IMR-90 (cell line): Measurements from ENCODE around the gene HMOX2. TPM values are rescaled to one million over a fixed set of nuclear protein-coding genes. Genes with fewer than 3 reads are reported as not detected.

Source experiments
- ATAC-seq: fragments of 200-7000 bp; cut with Tn5 transposase; 2 replicates; pipeline ENCODE4 v1.9.1; 2020; ENCODE audit warnings: low read depth, mild to moderate bottlenecking, moderate library complexity
- BruUV-seq: library from RNA; stranded (reverse); fragments of 400-500 nt; replicated peaks from 2 replicates; lab custom pipeline; 2021; lab: Mats Ljungman, UMichigan
- CTCF ChIA-PET: fragments of 300-600 bp; formaldehyde crosslinking; extraction: SDS; loops from one replicate; lab custom pipeline; 2021; ENCODE audit warnings: antibody characterized with exemption; lab: Yijun Ruan, JAX
- POLR2A ChIA-PET: fragments of 300-600 bp; sonication (Branson Sonifier 250); formaldehyde crosslinking; loops from one replicate; lab custom pipeline; 2022; ENCODE audit warnings: antibody characterized with exemption; ENCODE audit not compliant: unreplicated experiment; lab: Charles Lee
- DNase-seq: peaks from one replicate; pipeline ENCODE4 v3.0.0; 2013
- H2AFZ ChIP-seq: replicated peaks from 2 replicates; pipeline ENCODE3; 2013; ENCODE audit warnings: low read length, mild to moderate bottlenecking; ENCODE audit not compliant: poor library complexity
- H2AK5ac ChIP-seq: 2 replicates; pipeline ENCODE4 v1.6.1; 2013; ENCODE audit warnings: low read depth, low read length, inconsistent platforms
- H2AK9ac ChIP-seq: replicated peaks from 2 replicates; pipeline ENCODE3; 2013; ENCODE audit warnings: mild to moderate bottlenecking, low read depth, low read length, moderate library complexity; ENCODE audit not compliant: poor library complexity
- H2BK120ac ChIP-seq: 2 replicates; pipeline ENCODE4 v1.6.1; 2013; ENCODE audit warnings: low read depth, low read length, inconsistent platforms
- H2BK15ac ChIP-seq: 3 replicates; pipeline ENCODE4 v1.6.1; 2013; ENCODE audit warnings: low read depth, low read length, inconsistent platforms
- H2BK20ac ChIP-seq: 2 replicates; pipeline ENCODE4 v1.6.1; 2013; ENCODE audit warnings: low read depth, mild to moderate bottlenecking, inconsistent platforms, low read length, moderate library complexity
- H2BK5ac ChIP-seq: 2 replicates; pipeline ENCODE4 v1.6.1; 2013; ENCODE audit warnings: mild to moderate bottlenecking, low read depth, low read length, inconsistent platforms; ENCODE audit not compliant: poor library complexity, severe bottlenecking
- H3K14ac ChIP-seq: replicated peaks from 2 replicates; pipeline ENCODE4 v1.6.1; 2013; ENCODE audit warnings: low read depth, low read length, inconsistent platforms
- H3K18ac ChIP-seq: 2 replicates; pipeline ENCODE4 v1.6.1; 2013; ENCODE audit warnings: low read depth, low read length, control low read depth
- H3K23ac ChIP-seq: 2 replicates; pipeline ENCODE4 v1.6.1; 2013; ENCODE audit warnings: low read depth, low read length, inconsistent platforms
- H3K27ac ChIP-seq: 2 replicates; pipeline ENCODE4 v1.5.1; 2013; ENCODE audit warnings: mild to moderate bottlenecking, control low read depth, low read length; ENCODE audit not compliant: insufficient read depth
- H3K27me3 ChIP-seq: 2 replicates; pipeline ENCODE4 v1.6.1; 2013; ENCODE audit warnings: low read length; ENCODE audit not compliant: control insufficient read depth, insufficient read depth
- H3K36me3 ChIP-seq: 2 replicates; pipeline ENCODE4 v1.6.1; 2013; ENCODE audit warnings: low read length, mixed read lengths; ENCODE audit not compliant: control insufficient read depth, insufficient read depth
- H3K4ac ChIP-seq: 2 replicates; pipeline ENCODE4 v1.6.1; 2013; ENCODE audit warnings: low read depth, low read length, inconsistent platforms
- H3K4me1 ChIP-seq: 2 replicates; pipeline ENCODE4 v1.6.1; 2013; ENCODE audit warnings: low read length, mixed read lengths; ENCODE audit not compliant: control insufficient read depth, insufficient read depth
- H3K4me2 ChIP-seq: 2 replicates; pipeline ENCODE4 v1.6.1; 2013; ENCODE audit warnings: low read depth, mild to moderate bottlenecking, control low read depth, low read length, moderate library complexity
- H3K4me3 ChIP-seq: 2 replicates; pipeline ENCODE4 v1.5.1; 2013; ENCODE audit warnings: low read depth, mild to moderate bottlenecking, control low read depth, low read length, moderate library complexity; ENCODE audit not compliant: insufficient read depth
- H3K56ac ChIP-seq: 2 replicates; pipeline ENCODE4 v1.6.1; 2013; ENCODE audit warnings: low read length, inconsistent platforms; ENCODE audit not compliant: insufficient read depth; ENCODE audit errors: extremely low read depth
- H3K79me1 ChIP-seq, 2 experiments: 2 replicates each; pipeline ENCODE4 v1.6.1; 2013; ENCODE audit warnings: low read length in 2 of 2, inconsistent platforms in 1 of 2, low read depth in 1 of 2
- H3K9ac ChIP-seq: 2 replicates; pipeline ENCODE4 v1.6.1; 2013; ENCODE audit warnings: low read depth, low read length, control low read depth
- H3K9me1 ChIP-seq: 2 replicates; pipeline ENCODE4 v1.6.1; 2013; ENCODE audit warnings: low read length, inconsistent platforms; ENCODE audit not compliant: insufficient read depth
- H3K9me3 ChIP-seq: 2 replicates; pipeline ENCODE4 v1.6.1; 2013; ENCODE audit warnings: low read length; ENCODE audit not compliant: control insufficient read depth, insufficient read depth
- H4K20me1 ChIP-seq: 2 replicates; pipeline ENCODE4 v1.6.1; 2013; ENCODE audit warnings: low read length, inconsistent platforms; ENCODE audit not compliant: insufficient read depth
- H4K5ac ChIP-seq: 2 replicates; pipeline ENCODE4 v1.6.1; 2013; ENCODE audit warnings: mild to moderate bottlenecking, low read depth, low read length, control low read depth
- H4K8ac ChIP-seq, 2 experiments: 2 replicates each; pipeline ENCODE4 v1.6.1; 2013; ENCODE audit warnings: low read depth in 2 of 2, low read length in 2 of 2, control low read depth in 1 of 2, inconsistent platforms in 1 of 2
- H4K91ac ChIP-seq: 2 replicates; pipeline ENCODE4 v1.6.1; 2013; ENCODE audit warnings: low read depth, low read length, inconsistent platforms; ENCODE audit not compliant: insufficient read depth
- CHD1 ChIP-seq: IDR thresholded peaks from 2 replicates; pipeline ENCODE4 v1.6.1; 2012; ENCODE audit warnings: low read depth, low read length, improper control_type of control experiment
- ELK1 ChIP-seq: fragments of 150-350 bp; IDR thresholded peaks from 2 replicates; pipeline ENCODE4 v1.6.1; 2016; ENCODE audit warnings: low read depth, mild to moderate bottlenecking, low read length, moderate library complexity, borderline replicate concordance
- MAZ ChIP-seq: IDR thresholded peaks from 2 replicates; pipeline ENCODE4 v1.6.1; 2012; ENCODE audit warnings: low read depth, mild to moderate bottlenecking, low read length, improper control_type of control experiment, moderate library complexity, borderline replicate concordance
- MXI1 ChIP-seq: IDR thresholded peaks from 2 replicates; pipeline ENCODE4 v1.6.1; 2012; ENCODE audit warnings: low read depth, mild to moderate bottlenecking, low read length, moderate library complexity, borderline replicate concordance
- POLR2A ChIP-seq: IDR thresholded peaks from 2 replicates; pipeline ENCODE4 v1.6.1; 2012; ENCODE audit warnings: mild to moderate bottlenecking, low read depth, low read length
- RCOR1 ChIP-seq: IDR thresholded peaks from 2 replicates; pipeline ENCODE4 v1.6.1; 2012; ENCODE audit warnings: mild to moderate bottlenecking, low read length, improper control_type of control experiment; ENCODE audit not compliant: insufficient replicate concordance
- RFX5 ChIP-seq: IDR thresholded peaks from 2 replicates; pipeline ENCODE4 v1.8.0; 2012; ENCODE audit warnings: low read depth, mild to moderate bottlenecking, low read length, moderate library complexity
- WGBS, 2 experiments: methylation state at CpG; one replicate each; pipeline versions ENCODE4 v1.1.5 to v1.1.7; 2013; ENCODE audit warnings: missing lambda C conversion rate in 2 of 2; ENCODE audit not compliant: insufficient read length in 1 of 2; ENCODE audit errors: extremely low coverage in 2 of 2; 5-methylcytosine and 5-hydroxymethylcytosine counted together
- dilution Hi-C: fragments of 300-500 bp; cut with HindIII; formaldehyde crosslinking; loops from one replicate; pipeline ENCODE4 v1.14.3; 2018; ENCODE audit warnings: low sequenced_read_pairs; ENCODE audit not compliant: unreplicated experiment
- in situ Hi-C: fragments of 300-500 bp; cut with MboI; formaldehyde crosslinking; loops from 3 replicates; pipeline ENCODE4 v1.14.3; 2019; ENCODE audit warnings: low sequenced_read_pairs, inconsistent platforms, mixed read lengths
- intact Hi-C: fragments of 100-400 bp; cut with micrococcal nuclease; formaldehyde crosslinking; loops from 2 replicates; pipeline ENCODE4 v1.10.0; 2022
- polyA plus RNA-seq, 3 experiments: library from polyadenylated mRNA; depleted of rRNA; stranded (reverse); fragments of >200 nt; gene quantifications; 2 replicates each; pipeline ENCODE4 v1.2.3, GENCODE V29; 2012; ENCODE audit warnings: low replicate concordance in 1 of 3
- total RNA-seq: library from RNA; depleted of rRNA; stranded (reverse); fragments of >200 nt; gene quantifications from 2 replicates; pipeline ENCODE4 v1.2.3, GENCODE V29; 2012

HMOX2 gene
- total and polyA plus RNA-seq, 2 of the 4 experiments (the other 2 are of a cell fraction), result 93.9 to 98.8 TPM

GRCh38 chr16:4510131-4510530 is 33.9 kb downstream of the HMOX2 start:
- CTCF ChIA-PET, result no interaction called here
- H2AFZ ChIP-seq, result no peak overlapping the region
- H3K23ac ChIP-seq, result no peak overlapping the region
- H3K9me1 ChIP-seq, result no peaks in the 10 kb centered on the region
- no peak overlapping the region for H3K9ac ChIP-seq
- no peak for DNase-seq
- intact Hi-C loops (loop anchor here (10.0 kb wide), 1 partner anchor 445 kb away; the partner anchor contains the start of gene SEC14L5), in situ Hi-C loops (loop anchor here (5.0 to 25.0 kb wide), 2 partner anchors 37 to 452 kb away; partner anchors contain the start of gene SEC14L5), dilution Hi-C loops (no loop called here)
- TF ChIP-seq MXI1, result no peak
- no peak for TF ChIP-seq CHD1
- TF ChIP-seq RCOR1, result no peak
- no peak for TF ChIP-seq ELK1
- no peak for TF ChIP-seq RFX5
- no peak for TF ChIP-seq MAZ
- no peak for TF ChIP-seq POLR2A
- H3K4me2 ChIP-seq, result no peak overlapping the region
- no TSS peak for BruUV-seq
- H3K79me1 ChIP-seq, result peaks cover 3 to 41% of the 10 kb centered on the region in 2 experiments
- H2BK120ac ChIP-seq, result no peak overlapping the region
- H3K4ac ChIP-seq, result no peak overlapping the region
- H3K9me3 ChIP-seq, result no peaks in the 10 kb centered on the region
- ATAC-seq, result no peak
- no CpG with 5 or more reads among the region's 5 CpGs for WGBS, 2 experiments
- H3K36me3 ChIP-seq, result peaks cover 65% of the 10 kb centered on the region
- H3K14ac ChIP-seq, result no peak overlapping the region
- POLR2A ChIA-PET, result no interaction called here
- no peak overlapping the region for H3K27ac ChIP-seq
- H2AK9ac ChIP-seq, result no peak overlapping the region
- no peak overlapping the region for H3K4me3 ChIP-seq
- H3K18ac ChIP-seq, result no peak overlapping the region
- H3K56ac ChIP-seq, result no peak overlapping the region
- H2BK15ac ChIP-seq, result no peak overlapping the region
- H2BK20ac ChIP-seq, result no peak overlapping the region
- no peak overlapping the region for H4K91ac ChIP-seq
- H4K5ac ChIP-seq, result no peak overlapping the region
- H2AK5ac ChIP-seq, result no peak overlapping the region
- no peaks in the 10 kb centered on the region for H3K27me3 ChIP-seq
- no peak overlapping the region for H2BK5ac ChIP-seq
- H4K8ac ChIP-seq, result no peak overlapping the region
- H4K20me1 ChIP-seq, result peaks cover 13% of the 10 kb centered on the region
- H3K4me1 ChIP-seq, result no peaks in the 10 kb centered on the region
